ENCODE measurements around the gene SPOCK2. TPM values are rescaled to one million over a fixed set of nuclear protein-coding genes. Genes with fewer than 3 reads are reported as not detected.

SPOCK2 gene
- total RNA-seq, 4 donors from 2014 or later, result 4.6 to 12.1 (median 7.8) TPM

GRCh38 chr10:72037811-72038210 lies 50.5 kb downstream of the SPOCK2 start:
- H3K9me3 ChIP-seq, result no peaks in the 10 kb centered on the region
- intact Hi-C loops (cut with DNase I), result no loop called here
- no peak overlapping the region for H3K4me3 ChIP-seq
- H3K27me3 ChIP-seq, result no peaks in the 10 kb centered on the region
- no peak for TF ChIP-seq EP300 (IDR thresholded peaks at IDR 0.05)
- no peak for TF ChIP-seq CTCF (IDR thresholded peaks at IDR 0.05)
- no peak for TF ChIP-seq POLR2A (IDR thresholded peaks at IDR 0.05; ENCODE audit: low read depth)
- no peak for TF ChIP-seq POLR2AphosphoS5 (IDR thresholded peaks at IDR 0.05)
- no peak overlapping the region for H3K27ac ChIP-seq (replicated peaks in 1 of 4)
- H3K4me1 ChIP-seq, result peaks cover 0 to 7% (median 0%) of the 10 kb centered on the region in 4 donors
- no peaks in the 10 kb centered on the region for H3K36me3 ChIP-seq
- 90% methylated on average over 3 of the region's 3 CpGs for WGBS
- no peak for DNase-seq (ENCODE audit: extremely low spot score)

- Histone ChIP-seq H3K9me3 (no peaks in the 10 kb centered on the region), H3K27ac (replicated peaks in 1 of 4) (no peak overlapping the region), H3K4me1 (peaks cover 0 to 7% (median 0%) of the 10 kb centered on the region in 4 donors), H3K4me3 (no peak overlapping the region), H3K27me3 (peaks cover 0 to 3% (median 0%) of the 10 kb centered on the region in 4 donors), H3K36me3 (no peaks in the 10 kb centered on the region)
- no peak for TF ChIP-seq POLR2A (IDR thresholded peaks at IDR 0.05; ENCODE audit: low read depth)
- TF ChIP-seq EP300 (IDR thresholded peaks at IDR 0.05), result no peak
- TF ChIP-seq CTCF (IDR thresholded peaks at IDR 0.05), result no peak
- no peak for TF ChIP-seq POLR2AphosphoS5 (IDR thresholded peaks at IDR 0.05)
- DNase-seq (ENCODE audit: extremely low spot score), result no peak
- intact Hi-C loops (cut with DNase I), result no loop called here
- WGBS, result 92% methylated on average over 7 of the region's 8 CpGs
Observed at GRCh38 chr10:72037266-72037665, 51.1 kb downstream of the SPOCK2 start.

GRCh38 chr10:72035252-72035887 lies 53.0 kb downstream of the SPOCK2 start:
- peaks cover 0 to 12% (median 0%) of the 10 kb centered on the region in 4 donors for H3K4me1 ChIP-seq
- no peaks in the 10 kb centered on the region for H3K9me3 ChIP-seq
- no peak for DNase-seq (ENCODE audit: extremely low spot score)
- 94% methylated on average over 9 of the region's 13 CpGs for WGBS
- no peaks in the 10 kb centered on the region for H3K36me3 ChIP-seq
- no peak overlapping the region for H3K4me3 ChIP-seq
- peaks cover 0 to 7% (median 0%) of the 10 kb centered on the region in 4 donors for H3K27me3 ChIP-seq
- no peak overlapping the region for H3K27ac ChIP-seq (replicated peaks in 1 of 4)
- intact Hi-C loops (cut with DNase I), result no loop called here
- TF ChIP-seq EP300 (IDR thresholded peaks at IDR 0.05) (no peak), POLR2AphosphoS5 (IDR thresholded peaks at IDR 0.05) (no peak), CTCF (IDR thresholded peaks at IDR 0.05) (no peak), POLR2A (IDR thresholded peaks at IDR 0.05; ENCODE audit: low read depth) (no peak)

- Histone ChIP-seq H3K4me1 (peaks cover 0 to 17% (median 0%) of the 10 kb centered on the region in 4 donors), H3K27me3 (peaks cover 0 to 7% (median 0%) of the 10 kb centered on the region in 4 donors), H3K9me3 (no peaks in the 10 kb centered on the region), H3K36me3 (no peaks in the 10 kb centered on the region), H3K27ac (replicated peaks in 1 of 4) (no peak overlapping the region), H3K4me3 (no peak overlapping the region)
- intact Hi-C loops (cut with DNase I), result no loop called here
- WGBS, result 99% methylated on average over 4 of the region's 4 CpGs
- TF ChIP-seq POLR2A (IDR thresholded peaks at IDR 0.05; ENCODE audit: low read depth) (no peak), CTCF (IDR thresholded peaks at IDR 0.05) (no peak), POLR2AphosphoS5 (IDR thresholded peaks at IDR 0.05) (no peak), EP300 (IDR thresholded peaks at IDR 0.05) (no peak)
- DNase-seq (ENCODE audit: extremely low spot score), result no peak
Observed at GRCh38 chr10:72034761-72035160, 53.6 kb downstream of the SPOCK2 start.

Measured in esophagus muscularis mucosa (tissue), 4 donors.